ENCODE data around the gene ADAMTS12. TPM values are rescaled to one million over a fixed set of nuclear protein-coding genes. Genes with fewer than 3 reads are reported as not detected.

ADAMTS12 gene
- total and polyA plus RNA-seq, 10 of the 15 experiments (the other 5 are each of a cell fraction or from before 2014, with no cell fraction given): 0.11 to 35.8 (median 20.7) TPM

DNA sequence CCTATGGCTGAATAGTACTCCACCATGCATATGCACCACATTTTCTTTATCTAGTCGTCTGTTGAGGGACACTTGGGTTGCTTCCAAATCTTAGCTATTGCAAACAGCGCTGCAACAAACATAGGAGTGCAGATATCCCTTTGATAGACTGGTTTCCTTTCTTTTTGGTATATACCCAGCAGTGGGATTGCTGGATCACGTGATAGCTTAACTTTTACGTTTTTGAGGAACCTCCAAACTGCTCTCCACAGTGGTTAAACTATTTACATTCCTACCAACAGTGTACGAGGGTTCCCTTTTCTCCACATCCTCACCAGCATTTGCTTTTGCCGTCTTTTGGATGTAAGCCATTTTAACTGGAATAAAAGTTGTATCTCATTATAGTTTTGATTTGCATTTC lies 308.5 kb downstream of the ADAMTS12 start:
- Histone ChIP-seq H3K27me3 (replicated peaks in 1 of 2; ENCODE audit: control insufficient read depth in 2 of 2, insufficient read depth in 2 of 2, low read length in 1 of 2) (no peaks in the 10 kb centered on the region), H4K20me1 (ENCODE audit: control insufficient read depth, insufficient read depth) (no peaks in the 10 kb centered on the region), H3K4me1 (ENCODE audit: control insufficient read depth, insufficient read depth, low read length) (no peaks in the 10 kb centered on the region), H3K4me3 (no peak overlapping the region), H3K4me2 (ENCODE audit: control insufficient read depth, insufficient read depth) (no peak overlapping the region), H2AFZ (ENCODE audit: control insufficient read depth, low read depth, low read length) (no peak overlapping the region), H3K9me3 (replicated peaks; ENCODE audit: control insufficient read depth, insufficient read depth, low read length) (peaks cover 2% of the 10 kb centered on the region; the same call in 2 of the 3 replicates), H3K27ac (ENCODE audit: control insufficient read depth, insufficient read depth) (no peak overlapping the region), H3K79me2 (ENCODE audit: control insufficient read depth, insufficient read depth, low read length) (no peaks in the 10 kb centered on the region), H3K9ac (ENCODE audit: control insufficient read depth, insufficient read depth, low read length) (no peak overlapping the region), H3K36me3 (ENCODE audit: control insufficient read depth in 2 of 2, insufficient read depth in 2 of 2, low read length in 1 of 2) (no peaks in the 10 kb centered on the region)
- ATAC-seq (no peak), DNase-seq (ENCODE audit: low read depth, low spot score) (no peak), FAIRE-seq (no peak)
- POLR2A ChIA-PET: no interaction called here
- CTCF ChIA-PET: interaction anchor here (1.1 kb wide), 1 partner anchor 414 kb away, joined by 3 read pairs; no protein-coding TSS in a partner anchor
- RAD21 ChIA-PET (ENCODE audit: unreplicated experiment): interaction anchor here (1.3 kb wide), 1 partner anchor 34 kb away, joined by 3 read pairs; no protein-coding TSS in a partner anchor
- TF ChIP-seq HSF1 (IDR thresholded peaks at IDR 0.05; ENCODE audit: low read depth, low read length) (no peak), MTA3 (IDR thresholded peaks at IDR 0.05; ENCODE audit: borderline replicate concordance, low read length) (no peak), EP300 (IDR thresholded peaks at IDR 0.05; ENCODE audit: borderline replicate concordance in 1 of 2, control insufficient read depth in 1 of 2, low read depth in 2 of 2, low read length in 2 of 2) (no peak), PML (IDR thresholded peaks at IDR 0.05; ENCODE audit: low read length) (no peak), CEBPB (IDR thresholded peaks at IDR 0.05; ENCODE audit: borderline replicate concordance in 1 of 2, low read depth in 2 of 2, low read length in 2 of 2) (no peak), ZBTB40 (IDR thresholded peaks at IDR 0.05; ENCODE audit: borderline replicate concordance) (no peak), RCOR1 (conservative IDR thresholded peaks at IDR 0.05; ENCODE audit: low read depth, low read length) (no peak), WRNIP1 (IDR thresholded peaks at IDR 0.05; ENCODE audit: borderline replicate concordance, low read depth, low read length) (no peak), YY1 (IDR thresholded peaks at IDR 0.05; ENCODE audit: low read depth, low read length) (no peak), CBFB (IDR thresholded peaks at IDR 0.05; ENCODE audit: low read depth) (no peak)
- TF ChIP-seq, protein P1, sequence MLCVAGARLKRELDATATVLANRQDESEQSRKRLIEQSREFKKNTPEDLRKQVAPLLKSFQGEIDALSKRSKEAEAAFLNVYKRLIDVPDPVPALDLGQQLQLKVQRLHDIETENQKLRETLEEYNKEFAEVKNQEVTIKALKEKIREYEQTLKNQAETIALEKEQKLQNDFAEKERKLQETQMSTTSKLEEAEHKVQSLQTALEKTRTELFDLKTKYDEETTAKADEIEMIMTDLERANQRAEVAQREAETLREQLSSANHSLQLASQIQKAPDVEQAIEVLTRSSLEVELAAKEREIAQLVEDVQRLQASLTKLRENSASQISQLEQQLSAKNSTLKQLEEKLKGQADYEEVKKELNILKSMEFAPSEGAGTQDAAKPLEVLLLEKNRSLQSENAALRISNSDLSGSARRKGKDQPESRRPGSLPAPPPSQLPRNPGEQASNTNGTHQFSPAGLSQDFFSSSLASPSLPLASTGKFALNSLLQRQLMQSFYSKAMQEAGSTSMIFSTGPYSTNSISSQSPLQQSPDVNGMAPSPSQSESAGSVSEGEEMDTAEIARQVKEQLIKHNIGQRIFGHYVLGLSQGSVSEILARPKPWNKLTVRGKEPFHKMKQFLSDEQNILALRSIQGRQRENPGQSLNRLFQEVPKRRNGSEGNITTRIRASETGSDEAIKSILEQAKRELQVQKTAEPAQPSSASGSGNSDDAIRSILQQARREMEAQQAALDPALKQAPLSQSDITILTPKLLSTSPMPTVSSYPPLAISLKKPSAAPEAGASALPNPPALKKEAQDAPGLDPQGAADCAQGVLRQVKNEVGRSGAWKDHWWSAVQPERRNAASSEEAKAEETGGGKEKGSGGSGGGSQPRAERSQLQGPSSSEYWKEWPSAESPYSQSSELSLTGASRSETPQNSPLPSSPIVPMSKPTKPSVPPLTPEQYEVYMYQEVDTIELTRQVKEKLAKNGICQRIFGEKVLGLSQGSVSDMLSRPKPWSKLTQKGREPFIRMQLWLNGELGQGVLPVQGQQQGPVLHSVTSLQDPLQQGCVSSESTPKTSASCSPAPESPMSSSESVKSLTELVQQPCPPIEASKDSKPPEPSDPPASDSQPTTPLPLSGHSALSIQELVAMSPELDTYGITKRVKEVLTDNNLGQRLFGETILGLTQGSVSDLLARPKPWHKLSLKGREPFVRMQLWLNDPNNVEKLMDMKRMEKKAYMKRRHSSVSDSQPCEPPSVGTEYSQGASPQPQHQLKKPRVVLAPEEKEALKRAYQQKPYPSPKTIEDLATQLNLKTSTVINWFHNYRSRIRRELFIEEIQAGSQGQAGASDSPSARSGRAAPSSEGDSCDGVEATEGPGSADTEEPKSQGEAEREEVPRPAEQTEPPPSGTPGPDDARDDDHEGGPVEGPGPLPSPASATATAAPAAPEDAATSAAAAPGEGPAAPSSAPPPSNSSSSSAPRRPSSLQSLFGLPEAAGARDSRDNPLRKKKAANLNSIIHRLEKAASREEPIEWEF (IDR thresholded peaks at IDR 0.05; ENCODE audit: insufficient replicate concordance, low read depth, low read length): no peak
- no TSS peak for BruUV-seq (replicated peaks)
- SMC1A ChIA-PET (ENCODE audit: uncharacterized antibody, unreplicated experiment): interaction anchor here (1.5 kb wide), 1 partner anchor 350 kb away, joined by 5 read pairs; no protein-coding TSS in a partner anchor
- in situ Hi-C loops (cut with MboI): no loop called here
- intact Hi-C loops (cut with micrococcal nuclease; ENCODE audit: unreplicated experiment): no loop called here
- 25% methylated on average over 6 of the region's 6 CpGs for WGBS (ENCODE audit: insufficient coverage, insufficient replicate concordance, low lambda C conversion rate, missing lambda C conversion rate)
